Muscle of arm (tissue), 14 donors: Measurements from ENCODE around the gene SMIM24. TPM values are rescaled to one million over a fixed set of nuclear protein-coding genes. Genes with fewer than 3 reads are reported as not detected.
"Not testable (repeated sequence)": the region's sequence is repeated elsewhere in the genome, so short reads cannot be mapped to it uniquely, and the experiment has no call there.

Source experiments
- DNase-seq: peaks from one replicate; pipeline ENCODE4 v3.0.0-alpha.2; 2013
- long read RNA-seq, 11 donors: transcript quantifications; one replicate each; lab custom pipeline, GENCODE V29; 2026
- polyA plus RNA-seq, 12 donors: library from polyadenylated mRNA; unstranded; fragments of 120-200 nt; gene quantifications; one replicate each; pipeline ENCODE4 v1.2.1, GENCODE V29; 2013; ENCODE audit not compliant: insufficient read length in 12 of 12

Gene SMIM24
- 10 to 100 TPM in 1 of 12 donors, 1 to 10 TPM in 1, under 1 TPM in 4, not detected in 6; 0.46 to 75.8 (median 0.69) TPM for polyA plus RNA-seq
- long read RNA-seq, donor 1, transcript SMIM24-201 (4 exons, 1,329 nt): major isoform, 205 of 293 reads
- long read RNA-seq, donor 1, transcript SMIM24-203 (3 exons, 820 nt): minor isoform, 52 of 293 reads
- long read RNA-seq, donor 1, transcript SMIM24-204 (2 exons, 660 nt): minor isoform, 15 of 293 reads
- long read RNA-seq, donor 1, partial matches to known transcripts: 21 of 293 reads
- long read RNA-seq, donor 1, other reads (novel, unspliced or antisense): 0 of 293 reads
- long read RNA-seq, donor 2: 0 reads
- long read RNA-seq, donor 3: 0 reads
- long read RNA-seq, donor 4: 0 reads
- long read RNA-seq, donor 5: 0 reads
- long read RNA-seq, donor 6: 0 reads
- long read RNA-seq, donor 7, partial matches to known transcripts: 0 of 1 reads
- long read RNA-seq, donor 7, other reads (novel, unspliced or antisense): 0 of 1 reads
- long read RNA-seq, donor 8, partial matches to known transcripts: 0 of 2 reads
- long read RNA-seq, donor 8, other reads (novel, unspliced or antisense): 0 of 2 reads
- long read RNA-seq, donor 9: 0 reads
- long read RNA-seq, donor 10: 0 reads
- long read RNA-seq, donor 11, partial matches to known transcripts: 0 of 1 reads
- long read RNA-seq, donor 11, other reads (novel, unspliced or antisense): 0 of 1 reads

- DNase-seq: no peak
These were observed at the start of gene SMIM24 for GRCh38 chr19:3480383-3481091. SMIM24 (minus strand) TSS chr19:3480525; CDS start chr19:3480463, 62 bp downstream.

- DNase-seq: not testable (repeated sequence)
These were observed 49.0 kb upstream of the SMIM24 start for GRCh38 chr19:3529299-3529698.

- no peak for DNase-seq
These were observed 48.4 kb upstream of the SMIM24 start for GRCh38 chr19:3528539-3529211.

GRCh38 chr19:3528080-3528479 lies 47.8 kb upstream of the SMIM24 start:
- DNase-seq: no peak

GRCh38 chr19:3527238-3527910 lies 47.0 kb upstream of the SMIM24 start:
- no peak for DNase-seq

- no peak for DNase-seq
These were observed 46.3 kb upstream of the SMIM24 start for GRCh38 chr19:3526507-3527237.

GRCh38 chr19:3524904-3525451 lies 44.7 kb upstream of the SMIM24 start:
- no peak for DNase-seq

GRCh38 chr19:3524078-3524842 lies 43.9 kb upstream of the SMIM24 start:
- no peak for DNase-seq

GRCh38 chr19:3523361-3524077 lies 43.2 kb upstream of the SMIM24 start:
- no peak for DNase-seq

- no peak for DNase-seq
These were observed 42.4 kb upstream of the SMIM24 start for GRCh38 chr19:3522421-3523360.

- DNase-seq: no peak
These were observed 40.8 kb upstream of the SMIM24 start for GRCh38 chr19:3521104-3521445.

GRCh38 chr19:3520166-3521103 lies 40.1 kb upstream of the SMIM24 start:
- DNase-seq: no peak

- DNase-seq: no peak
These were observed 38.8 kb upstream of the SMIM24 start for GRCh38 chr19:3519126-3519525.

GRCh38 chr19:3518659-3519058 lies 38.3 kb upstream of the SMIM24 start:
- DNase-seq: no peak

- no peak for DNase-seq
These were observed 37.9 kb upstream of the SMIM24 start for GRCh38 chr19:3518255-3518654.

- no peak for DNase-seq
These were observed 37.3 kb upstream of the SMIM24 start for GRCh38 chr19:3517638-3518037.
